GM21529 (cell line): ENCODE data around the gene TTLL7.

Experiments used
- ATAC-seq: cut with Tn5 transposase; IDR thresholded peaks from one replicate; pipeline ENCODE4 v1.9.1; 2021; ENCODE audit not compliant: unreplicated experiment

TTLL7 gene

GRCh38 chr1:83889707-83890106 lies 109.2 kb downstream of the TTLL7 start:
- ATAC-seq, result no peak

GRCh38 chr1:83887483-83887882 lies 111.4 kb downstream of the TTLL7 start:
- ATAC-seq, result no peak

GRCh38 chr1:83883979-83884378 lies 115.0 kb downstream of the TTLL7 start:
- ATAC-seq, result no peak

- ATAC-seq, result peak; percentile 52
Measured at GRCh38 chr1:83882906-83883305, 116.0 kb downstream of the TTLL7 start.

- ATAC-seq, result no peak
Measured at GRCh38 chr1:83872515-83872914, 126.4 kb downstream of the TTLL7 start.

GRCh38 chr1:83864991-83865390 lies 133.9 kb downstream of the TTLL7 start:
- ATAC-seq, result no peak

DNA sequence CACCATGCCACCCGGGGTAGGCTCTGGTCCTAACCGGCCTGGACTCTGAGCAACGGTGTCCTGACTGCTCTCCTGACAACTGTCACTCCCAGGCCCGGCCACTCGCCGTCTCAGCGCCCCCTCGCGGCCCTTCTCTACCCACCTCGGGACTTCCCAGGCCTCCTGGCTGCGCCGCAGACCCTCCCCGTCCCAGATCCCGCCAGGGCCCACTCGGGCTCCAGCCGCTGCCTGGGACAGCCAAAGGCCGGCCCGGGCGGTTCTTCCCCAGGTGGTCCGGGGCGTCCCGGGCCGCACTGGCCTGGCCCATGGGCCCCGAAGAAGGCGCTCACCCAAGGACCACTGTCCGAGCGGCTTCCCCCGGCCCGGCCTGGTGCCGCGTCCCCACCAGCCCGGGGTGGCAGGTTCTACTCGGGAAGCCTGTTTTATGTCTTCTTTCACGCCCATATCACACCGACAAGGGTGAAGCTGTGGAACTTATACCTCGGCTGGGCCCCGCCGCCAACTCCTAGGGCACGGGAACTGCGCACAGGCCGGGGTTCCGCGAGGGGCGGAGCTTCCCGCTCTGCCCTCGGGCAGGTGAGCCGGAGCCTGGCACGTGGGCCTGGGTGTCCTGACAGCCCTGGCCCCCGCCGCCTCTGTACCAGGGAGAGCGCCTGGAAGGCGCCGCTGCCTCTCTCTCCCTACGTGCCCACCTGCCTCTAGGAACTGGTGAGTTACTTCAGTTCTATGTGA lies 138.3 kb downstream of the TTLL7 start:
- ATAC-seq, result peak; percentile 99

GRCh38 chr1:83857716-83858115 lies 141.2 kb downstream of the TTLL7 start:
- ATAC-seq, result no peak

DNA sequence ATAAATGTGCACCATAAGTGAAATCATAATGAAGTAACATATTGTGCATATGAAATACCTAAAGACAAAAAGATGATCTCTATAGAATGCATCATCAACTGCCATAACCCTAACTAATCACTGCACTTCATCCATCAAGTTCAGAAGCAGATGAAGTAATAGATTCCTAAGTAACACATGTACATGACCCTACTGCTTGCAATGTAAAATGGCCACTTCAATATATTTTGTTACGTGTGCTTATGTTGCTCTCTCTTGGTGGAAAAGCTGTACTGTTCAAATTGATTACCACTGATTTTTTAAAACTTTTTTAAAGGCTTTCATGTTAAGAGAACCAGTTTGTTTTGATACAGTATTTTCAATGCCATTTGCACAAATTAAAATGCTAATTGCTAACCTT lies 141.8 kb downstream of the TTLL7 start:
- ATAC-seq, result no peak

DNA sequence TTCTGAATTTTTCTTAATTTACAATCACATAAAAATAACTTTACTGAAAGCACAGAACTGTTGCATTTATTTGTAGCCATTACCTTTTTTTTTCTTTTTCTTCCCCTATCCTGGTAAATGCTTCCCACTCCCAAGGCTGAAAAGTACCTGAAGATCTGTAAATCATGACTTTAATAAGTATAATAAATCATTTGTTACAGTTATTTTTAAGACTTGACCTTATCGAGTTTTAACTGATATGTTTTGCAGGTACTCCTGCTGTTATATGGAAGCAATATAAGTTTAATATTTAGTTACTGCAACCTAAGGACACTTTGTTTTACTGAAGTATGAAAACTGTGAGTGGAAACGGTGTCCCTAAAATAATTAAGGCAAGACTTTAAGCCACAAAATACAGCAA lies 142.6 kb downstream of the TTLL7 start:
- ATAC-seq, result no peak

- ATAC-seq, result no peak
Measured at GRCh38 chr1:83854456-83854855, 144.5 kb downstream of the TTLL7 start.

GRCh38 chr1:83850834-83851233 lies 148.1 kb downstream of the TTLL7 start:
- no peak for ATAC-seq

- ATAC-seq, result peak; percentile 59
Measured at GRCh38 chr1:83849191-83850061, 149.5 kb downstream of the TTLL7 start.

- no peak for ATAC-seq
Measured at GRCh38 chr1:83846138-83846537, 152.8 kb downstream of the TTLL7 start.

- no peak for ATAC-seq
Measured at GRCh38 chr1:83845437-83846071, 153.4 kb downstream of the TTLL7 start.

DNA sequence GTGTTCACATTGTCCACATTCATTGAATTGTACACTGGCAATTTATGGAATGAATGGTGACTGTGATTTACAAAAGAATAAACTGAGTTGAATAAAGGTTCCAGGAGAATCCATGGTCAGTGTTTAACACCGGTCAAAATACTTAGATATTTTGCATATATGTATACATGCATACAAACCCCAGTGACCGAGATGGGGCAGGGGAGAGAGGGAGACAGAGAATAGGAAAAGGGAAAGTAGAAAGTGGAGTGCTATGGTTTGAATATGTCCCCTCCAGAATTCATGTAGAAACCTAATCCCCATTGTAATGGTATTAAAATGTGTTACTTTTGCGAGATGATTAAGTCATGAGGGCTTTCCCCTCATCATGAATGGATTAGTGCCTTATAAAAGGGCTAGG lies 154.4 kb downstream of the TTLL7 start:
- ATAC-seq, result no peak

DNA sequence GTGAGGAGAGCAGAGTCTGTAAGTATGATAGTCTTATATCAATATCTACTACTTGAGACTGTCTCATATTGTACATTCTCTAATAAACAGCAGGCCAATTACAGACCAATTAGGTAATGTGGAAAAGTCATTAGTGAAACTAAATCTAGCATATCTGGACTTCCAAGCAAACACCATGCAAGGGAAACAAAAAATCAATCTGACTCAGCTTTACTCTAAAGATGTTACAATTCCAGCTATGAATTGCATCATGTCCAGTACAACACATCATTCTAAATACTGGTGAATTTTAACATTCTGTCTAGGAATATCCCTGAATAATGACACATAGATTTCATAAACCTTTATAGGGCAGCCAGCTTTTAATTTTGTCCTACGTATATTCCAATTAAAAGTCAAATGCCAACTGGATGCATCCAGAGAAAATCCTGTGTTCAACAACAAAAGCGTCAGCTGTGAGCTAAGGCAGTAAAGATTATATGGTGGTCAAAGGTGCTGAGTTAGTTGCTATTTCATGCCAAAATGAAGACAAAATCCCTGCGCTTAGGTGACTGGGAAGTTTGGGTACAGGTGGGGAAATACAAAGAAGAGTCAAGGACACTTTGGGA lies 159.3 kb downstream of the TTLL7 start:
- ATAC-seq, result no peak

DNA sequence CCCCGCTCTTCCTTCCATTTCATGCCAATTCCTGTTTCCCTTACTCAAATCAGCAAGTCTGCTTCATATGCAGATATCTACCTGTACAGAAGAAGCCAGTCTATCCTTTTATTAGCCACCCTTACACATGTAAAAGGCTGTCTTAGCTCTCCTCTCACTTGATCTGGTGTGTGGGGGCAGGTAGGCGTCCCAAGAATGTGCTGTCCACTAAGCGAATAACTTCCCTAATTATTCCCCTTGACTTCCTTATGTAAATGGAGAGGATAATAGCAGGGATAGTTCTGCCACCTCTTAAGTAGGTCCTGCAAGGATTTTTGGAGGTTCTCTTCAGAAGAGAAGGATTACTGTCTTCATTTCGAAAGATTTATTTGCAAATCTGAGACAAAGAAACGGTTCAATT lies 160.4 kb downstream of the TTLL7 start:
- no peak for ATAC-seq

GRCh38 chr1:83836543-83836942 lies 162.4 kb downstream of the TTLL7 start:
- ATAC-seq, result no peak

GRCh38 chr1:83834621-83835264 lies 164.2 kb downstream of the TTLL7 start:
- no peak for ATAC-seq

DNA sequence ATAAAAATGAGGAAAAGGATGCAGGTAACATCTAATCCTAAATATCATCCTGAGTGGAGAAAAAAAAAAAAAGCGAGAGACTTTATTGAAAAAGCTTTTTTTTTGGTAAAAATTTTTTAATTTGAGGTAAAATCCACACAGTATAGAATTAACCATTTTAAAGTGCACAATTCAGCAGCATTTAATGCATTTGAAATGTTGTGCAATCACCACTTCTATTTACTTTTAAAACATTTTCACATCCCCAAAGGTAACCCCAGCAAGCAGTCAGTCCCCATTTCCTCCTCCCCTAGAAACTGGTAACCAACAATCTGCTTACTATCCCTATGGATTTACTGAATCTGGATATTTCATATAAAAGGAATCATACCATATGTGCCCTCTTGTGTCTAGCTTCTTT lies 166.7 kb downstream of the TTLL7 start:
- ATAC-seq, result no peak
